Astrocyte of the cerebellum (primary cell): Measurements from ENCODE around the gene BACE2.

Experiments
- DNase-seq: peaks from one replicate; pipeline ENCODE4 v3.0.0-alpha.2; 2011; ENCODE audit warnings: low read depth
- H3K4me3 ChIP-seq: 2 replicates; pipeline ENCODE4 v1.5.1; 2011; ENCODE audit warnings: mild to moderate bottlenecking, low read depth, low read length, moderate library complexity
- CTCF ChIP-seq: IDR thresholded peaks from 2 replicates; pipeline ENCODE4 v1.5.1; 2012; ENCODE audit warnings: low read length, low read depth, moderate library complexity, mild to moderate bottlenecking; ENCODE audit errors: missing control alignments
- in situ Hi-C: cut with HindIII; loops from 2 replicates; pipeline ENCODE4 v1.10.0; 2017; ENCODE audit warnings: low sequenced_read_pairs

The BACE2 gene

GRCh38 chr21:41216486-41216885 lies 48.5 kb downstream of the BACE2 start:
- H3K4me3 ChIP-seq, result no peak overlapping the region
- in situ Hi-C loops, result no loop called here
- TF ChIP-seq CTCF, result no peak
- no peak for DNase-seq

GRCh38 chr21:41217671-41218385 lies 49.9 kb downstream of the BACE2 start:
- TF ChIP-seq CTCF, result no peak
- in situ Hi-C loops, result no loop called here
- no peak for DNase-seq
- no peak overlapping the region for H3K4me3 ChIP-seq

GRCh38 chr21:41219498-41220207 lies 51.7 kb downstream of the BACE2 start:
- no peak for TF ChIP-seq CTCF
- in situ Hi-C loops, result no loop called here
- DNase-seq, result no peak

GRCh38 chr21:41220208-41220733 lies 52.3 kb downstream of the BACE2 start:
- TF ChIP-seq CTCF, result no peak
- in situ Hi-C loops, result no loop called here

More at GRCh38 chr21:41219498-41220207, 51.7 kb downstream of the BACE2 start:
- H3K4me3 ChIP-seq, result no peak overlapping the region

GRCh38 chr21:41222247-41223068 lies 54.5 kb downstream of the BACE2 start:
- no peak for TF ChIP-seq CTCF
- no peak overlapping the region for H3K4me3 ChIP-seq
- in situ Hi-C loops, result no loop called here
- DNase-seq, result no peak

More at GRCh38 chr21:41220208-41220733, 52.3 kb downstream of the BACE2 start:
- no peak for DNase-seq
- H3K4me3 ChIP-seq, result no peak overlapping the region

- DNase-seq, result no peak
- in situ Hi-C loops, result no loop called here
These were observed 58.9 kb downstream of the BACE2 start for GRCh38 chr21:41226853-41227252.

More at GRCh38 chr21:41226853-41227252, 58.9 kb downstream of the BACE2 start:
- no peak for TF ChIP-seq CTCF
- H3K4me3 ChIP-seq, result no peak overlapping the region
